NCI-H526 treated with DMSO at 0.1 percent for 48 hours (cell line): ENCODE data around the gene ARVCF.

Experiments
- DNase-seq: peaks from one replicate; lab custom pipeline; 2025; lab: John Stamatoyannopoulos, UW

The ARVCF gene

GRCh38 chr22:20015971-20016733 lies 471 bp downstream of the ARVCF start:
- no peak for DNase-seq

- DNase-seq: no peak
Observed at GRCh38 chr22:20015187-20015625, 1.4 kb downstream of the ARVCF start.

- DNase-seq: no peak
Observed at GRCh38 chr22:20014526-20015186, 2.0 kb downstream of the ARVCF start.

- no peak for DNase-seq
Observed at GRCh38 chr22:20013382-20013871, 3.2 kb downstream of the ARVCF start.

- DNase-seq: no peak
Observed at GRCh38 chr22:20012741-20013331, 3.8 kb downstream of the ARVCF start.

GRCh38 chr22:20011993-20012740 lies 4.5 kb downstream of the ARVCF start:
- DNase-seq: no peak

- DNase-seq: no peak
Observed at GRCh38 chr22:20011123-20011992, 5.3 kb downstream of the ARVCF start.

- no peak for DNase-seq
Observed at GRCh38 chr22:20010307-20011122, 6.1 kb downstream of the ARVCF start.

GRCh38 chr22:20009582-20010306 lies 6.9 kb downstream of the ARVCF start:
- DNase-seq: no peak

- no peak for DNase-seq
Observed at GRCh38 chr22:20009018-20009491, 7.6 kb downstream of the ARVCF start.

GRCh38 chr22:20008221-20008995 lies 8.2 kb downstream of the ARVCF start:
- no peak for DNase-seq

GRCh38 chr22:20004464-20004863 lies 12.2 kb downstream of the ARVCF start:
- no peak for DNase-seq

- DNase-seq: no peak
Observed at GRCh38 chr22:20003304-20003703, 13.3 kb downstream of the ARVCF start.

GRCh38 chr22:20002636-20003035 lies 14.0 kb downstream of the ARVCF start:
- no peak for DNase-seq

- no peak for DNase-seq
Observed at GRCh38 chr22:20002128-20002527, 14.5 kb downstream of the ARVCF start.

- no peak for DNase-seq
Observed at GRCh38 chr22:20001082-20001638, 15.5 kb downstream of the ARVCF start.

- DNase-seq: no peak
Observed at GRCh38 chr22:20000246-20001081, 16.2 kb downstream of the ARVCF start.
